ENCODE results near the gene CORO2B.

Gene CORO2B

GRCh38 chr15:68694111-68694510 lies 115.3 kb downstream of the CORO2B start:
- no peaks in the 10 kb centered on the region for H3K27me3 ChIP-seq (ENCODE audit: control insufficient read depth in 1 of 2, insufficient read depth in 2 of 2, low read length in 2 of 2)
- H3K9ac ChIP-seq (ENCODE audit: low read length), result no peak overlapping the region
- H3K27ac ChIP-seq (ENCODE audit: low read depth, low read length), result no peak overlapping the region
- H3K4me1 ChIP-seq (ENCODE audit: insufficient read depth, low read length), result peaks cover 5% of the 10 kb centered on the region
- no peaks in the 10 kb centered on the region for H3K9me3 ChIP-seq (ENCODE audit: low read length)
- H3K36me3 ChIP-seq (ENCODE audit: insufficient read depth, low read length), result no peaks in the 10 kb centered on the region
- H3K4me3 ChIP-seq (ENCODE audit: low read depth in 1 of 2, low read length in 2 of 2), result no peak overlapping the region

- no peaks in the 10 kb centered on the region for H3K27me3 ChIP-seq (ENCODE audit: control insufficient read depth in 1 of 2, insufficient read depth in 2 of 2, low read length in 2 of 2)
- H3K36me3 ChIP-seq (ENCODE audit: insufficient read depth, low read length), result no peaks in the 10 kb centered on the region
- H3K4me1 ChIP-seq (ENCODE audit: insufficient read depth, low read length), result peaks cover 12% of the 10 kb centered on the region
- H3K9ac ChIP-seq (ENCODE audit: low read length), result no peak overlapping the region
- H3K27ac ChIP-seq (ENCODE audit: low read depth, low read length), result no peak overlapping the region
- no peaks in the 10 kb centered on the region for H3K9me3 ChIP-seq (ENCODE audit: low read length)
- H3K4me3 ChIP-seq (ENCODE audit: low read depth in 1 of 2, low read length in 2 of 2), result no peak overlapping the region
These were observed 116.3 kb downstream of the CORO2B start for GRCh38 chr15:68695061-68695595.

GRCh38 chr15:68696414-68697363 lies 117.9 kb downstream of the CORO2B start:
- no peaks in the 10 kb centered on the region for H3K36me3 ChIP-seq (ENCODE audit: insufficient read depth, low read length)
- H3K27ac ChIP-seq (ENCODE audit: low read depth, low read length), result no peak overlapping the region
- H3K9ac ChIP-seq (ENCODE audit: low read length), result no peak overlapping the region
- H3K4me1 ChIP-seq (ENCODE audit: insufficient read depth, low read length), result peaks cover 22% of the 10 kb centered on the region
- H3K27me3 ChIP-seq (ENCODE audit: control insufficient read depth in 1 of 2, insufficient read depth in 2 of 2, low read length in 2 of 2), result no peaks in the 10 kb centered on the region
- no peaks in the 10 kb centered on the region for H3K9me3 ChIP-seq (ENCODE audit: low read length)
- no peak overlapping the region for H3K4me3 ChIP-seq (ENCODE audit: low read depth in 1 of 2, low read length in 2 of 2)

- Histone ChIP-seq H3K9ac (ENCODE audit: low read length) (no peak overlapping the region), H3K4me3 (ENCODE audit: low read depth in 1 of 2, low read length in 2 of 2) (no peak overlapping the region), H3K9me3 (ENCODE audit: low read length) (no peaks in the 10 kb centered on the region), H3K27ac (ENCODE audit: low read depth, low read length) (no peak overlapping the region), H3K36me3 (ENCODE audit: insufficient read depth, low read length) (no peaks in the 10 kb centered on the region), H3K4me1 (ENCODE audit: insufficient read depth, low read length) (peaks cover 21% of the 10 kb centered on the region), H3K27me3 (ENCODE audit: control insufficient read depth in 1 of 2, insufficient read depth in 2 of 2, low read length in 2 of 2) (no peaks in the 10 kb centered on the region)
These were observed 119.2 kb downstream of the CORO2B start for GRCh38 chr15:68697711-68698690.

GRCh38 chr15:68698708-68699107 lies 119.9 kb downstream of the CORO2B start:
- no peak overlapping the region for H3K4me3 ChIP-seq (ENCODE audit: low read depth in 1 of 2, low read length in 2 of 2)
- no peak overlapping the region for H3K27ac ChIP-seq (ENCODE audit: low read depth, low read length)
- no peaks in the 10 kb centered on the region for H3K27me3 ChIP-seq (ENCODE audit: control insufficient read depth in 1 of 2, insufficient read depth in 2 of 2, low read length in 2 of 2)
- H3K9ac ChIP-seq (ENCODE audit: low read length), result no peak overlapping the region
- no peaks in the 10 kb centered on the region for H3K36me3 ChIP-seq (ENCODE audit: insufficient read depth, low read length)
- no peaks in the 10 kb centered on the region for H3K9me3 ChIP-seq (ENCODE audit: low read length)
- peaks cover 17% of the 10 kb centered on the region for H3K4me1 ChIP-seq (ENCODE audit: insufficient read depth, low read length)

GRCh38 chr15:68699124-68699880 lies 120.5 kb downstream of the CORO2B start:
- no peaks in the 10 kb centered on the region for H3K27me3 ChIP-seq (ENCODE audit: control insufficient read depth in 1 of 2, insufficient read depth in 2 of 2, low read length in 2 of 2)
- H3K9me3 ChIP-seq (ENCODE audit: low read length), result no peaks in the 10 kb centered on the region
- peaks cover 19% of the 10 kb centered on the region for H3K4me1 ChIP-seq (ENCODE audit: insufficient read depth, low read length)
- no peak overlapping the region for H3K9ac ChIP-seq (ENCODE audit: low read length)
- no peak overlapping the region for H3K27ac ChIP-seq (ENCODE audit: low read depth, low read length)
- H3K4me3 ChIP-seq (ENCODE audit: low read depth in 1 of 2, low read length in 2 of 2), result no peak overlapping the region
- no peaks in the 10 kb centered on the region for H3K36me3 ChIP-seq (ENCODE audit: insufficient read depth, low read length)

GRCh38 chr15:68699881-68700454 lies 121.2 kb downstream of the CORO2B start:
- Histone ChIP-seq H3K9me3 (ENCODE audit: low read length) (no peaks in the 10 kb centered on the region), H3K27ac (ENCODE audit: low read depth, low read length) (peak overlapping the region; percentile 35), H3K36me3 (ENCODE audit: insufficient read depth, low read length) (no peaks in the 10 kb centered on the region), H3K27me3 (ENCODE audit: control insufficient read depth in 1 of 2, insufficient read depth in 2 of 2, low read length in 2 of 2) (no peaks in the 10 kb centered on the region), H3K9ac (ENCODE audit: low read length) (peak overlapping the region; percentile 61), H3K4me3 (ENCODE audit: low read depth in 1 of 2, low read length in 2 of 2) (peak overlapping the region in 1 of 2 donors; percentile 23), H3K4me1 (ENCODE audit: insufficient read depth, low read length) (peaks cover 22% of the 10 kb centered on the region)

- peak overlapping the region; percentile 35 for H3K27ac ChIP-seq (ENCODE audit: low read depth, low read length)
These were observed 121.8 kb downstream of the CORO2B start for GRCh38 chr15:68700455-68701123.

GRCh38 chr15:68701886-68702285 lies 123.1 kb downstream of the CORO2B start:
- no peak overlapping the region for H3K27ac ChIP-seq (ENCODE audit: low read depth, low read length)
- no peak overlapping the region for H3K4me3 ChIP-seq (ENCODE audit: low read depth in 1 of 2, low read length in 2 of 2)
- no peaks in the 10 kb centered on the region for H3K9me3 ChIP-seq (ENCODE audit: low read length)
- H3K9ac ChIP-seq (ENCODE audit: low read length), result no peak overlapping the region
- peaks cover 22% of the 10 kb centered on the region for H3K4me1 ChIP-seq (ENCODE audit: insufficient read depth, low read length)
- H3K27me3 ChIP-seq (ENCODE audit: control insufficient read depth in 1 of 2, insufficient read depth in 2 of 2, low read length in 2 of 2), result no peaks in the 10 kb centered on the region
- no peaks in the 10 kb centered on the region for H3K36me3 ChIP-seq (ENCODE audit: insufficient read depth, low read length)

More at GRCh38 chr15:68700455-68701123, 121.8 kb downstream of the CORO2B start:
- no peaks in the 10 kb centered on the region for H3K36me3 ChIP-seq (ENCODE audit: insufficient read depth, low read length)
- H3K9ac ChIP-seq (ENCODE audit: low read length), result peak overlapping the region; percentile 61
- no peaks in the 10 kb centered on the region for H3K27me3 ChIP-seq (ENCODE audit: control insufficient read depth in 1 of 2, insufficient read depth in 2 of 2, low read length in 2 of 2)
- no peaks in the 10 kb centered on the region for H3K9me3 ChIP-seq (ENCODE audit: low read length)
- H3K4me1 ChIP-seq (ENCODE audit: insufficient read depth, low read length), result peaks cover 22% of the 10 kb centered on the region
- H3K4me3 ChIP-seq (ENCODE audit: low read depth in 1 of 2, low read length in 2 of 2), result peak overlapping the region in 1 of 2 donors; percentile 23

- Histone ChIP-seq H3K4me1 (ENCODE audit: insufficient read depth, low read length) (peaks cover 20% of the 10 kb centered on the region), H3K9me3 (ENCODE audit: low read length) (no peaks in the 10 kb centered on the region), H3K36me3 (ENCODE audit: insufficient read depth, low read length) (no peaks in the 10 kb centered on the region), H3K4me3 (ENCODE audit: low read depth in 1 of 2, low read length in 2 of 2) (no peak overlapping the region), H3K27me3 (ENCODE audit: control insufficient read depth in 1 of 2, insufficient read depth in 2 of 2, low read length in 2 of 2) (no peaks in the 10 kb centered on the region), H3K27ac (ENCODE audit: low read depth, low read length) (no peak overlapping the region), H3K9ac (ENCODE audit: low read length) (no peak overlapping the region)
These were observed 125.8 kb downstream of the CORO2B start for GRCh38 chr15:68704496-68705021.
